ENCODE results near the gene FAM177A1. TPM values are rescaled to one million over a fixed set of nuclear protein-coding genes. Genes with fewer than 3 reads are reported as not detected.
A peak's percentile ranks its signal among the peaks of the same experiment; 100 is the strongest.
"Not testable (repeated sequence)": the region's sequence is repeated elsewhere in the genome, so short reads cannot be mapped to it uniquely, and the experiment has no call there.

Gene FAM177A1
- total RNA-seq, 1 experiment from 2014 or later: 46.7 TPM

DNA sequence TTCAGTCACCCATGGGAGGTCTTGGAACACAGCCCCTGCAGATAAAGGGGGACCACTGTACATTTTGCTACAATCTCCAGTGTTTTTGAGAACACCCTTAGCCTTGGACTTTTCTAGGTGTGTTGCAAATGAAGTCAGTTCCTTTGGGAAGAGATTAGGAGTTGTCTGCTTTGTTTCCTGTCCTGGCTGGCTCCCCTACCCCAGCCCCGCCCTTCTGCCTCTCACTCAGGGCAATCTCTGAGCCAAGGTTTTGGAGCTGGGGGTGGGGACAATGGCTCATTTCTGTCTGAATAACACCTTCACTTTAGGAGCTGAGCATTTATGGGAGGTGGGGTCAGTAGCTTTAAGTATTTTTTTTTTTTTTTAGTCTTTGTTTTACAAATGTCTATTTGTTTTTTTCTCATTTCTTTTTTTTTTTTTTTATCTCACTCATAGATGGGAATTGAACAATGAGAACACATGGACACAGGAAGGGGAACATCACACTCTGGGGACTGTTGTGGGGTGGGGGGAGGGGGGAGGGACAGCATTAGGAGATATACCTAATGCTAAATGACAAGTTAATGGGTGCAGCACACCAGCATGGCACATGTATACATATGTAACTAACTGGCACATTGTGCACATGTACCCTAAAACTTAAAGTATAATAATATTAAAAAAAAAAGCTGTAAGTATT, 15.2 kb downstream of the FAM177A1 start:
- peak; percentile 75 for DNase-seq (ENCODE audit: low read depth)

DNA sequence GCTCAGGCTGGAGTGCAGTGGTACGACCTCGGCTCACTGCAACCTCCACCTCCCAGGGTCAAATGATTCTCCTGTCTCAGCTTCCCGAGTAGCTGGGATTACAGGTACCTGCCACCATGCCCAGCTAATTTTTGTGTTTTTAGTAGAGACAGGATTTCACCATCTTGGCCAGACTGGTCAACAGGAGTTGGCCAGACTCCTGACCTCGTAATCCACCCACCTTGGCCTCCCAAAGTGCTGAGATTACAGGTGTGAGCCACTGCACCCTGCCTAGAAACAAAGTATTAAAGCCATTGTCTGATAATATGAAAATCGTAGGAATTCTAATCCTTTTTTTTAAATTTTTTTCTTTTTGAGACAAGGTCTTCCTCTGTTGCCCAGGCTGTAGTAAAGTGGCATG, 19.7 kb downstream of the FAM177A1 start:
- not testable (repeated sequence) for DNase-seq (ENCODE audit: low read depth)

DNA sequence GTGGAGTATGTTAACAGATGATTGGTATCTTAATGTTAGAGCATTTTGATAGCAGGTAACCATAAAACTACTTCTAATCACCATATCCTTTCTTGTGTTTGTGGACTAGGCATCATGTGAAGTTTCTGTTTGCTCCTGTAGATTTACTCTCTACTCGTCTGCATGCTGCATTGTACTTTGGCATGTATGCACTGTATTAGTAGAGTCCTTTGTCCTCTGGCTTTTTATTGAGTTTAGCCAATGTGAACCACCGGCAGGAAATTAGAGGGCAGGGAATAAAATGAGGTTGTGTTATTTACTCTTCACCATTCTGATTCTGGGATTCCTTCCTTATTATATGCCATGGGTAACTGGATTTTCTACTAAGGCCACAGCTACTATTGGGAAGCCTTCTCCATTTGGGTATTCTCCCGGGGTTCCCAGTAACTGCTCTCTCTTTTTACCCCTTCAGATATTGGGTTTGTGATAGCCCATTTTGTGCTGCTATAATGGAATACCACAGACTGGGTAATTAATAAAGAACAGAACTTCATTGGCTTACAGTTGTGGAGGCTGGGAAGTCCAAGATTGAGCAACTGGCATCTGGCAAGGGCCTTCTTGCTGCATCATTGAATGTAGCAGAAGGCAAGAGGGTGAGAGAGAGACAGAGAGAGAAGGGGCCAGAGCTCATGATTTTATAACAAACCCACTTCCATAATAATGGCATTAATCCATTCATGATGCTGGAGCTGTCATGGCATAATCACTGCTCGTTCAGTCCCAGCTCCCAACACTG, 22.4 kb downstream of the FAM177A1 start:
- DNase-seq (ENCODE audit: low read depth): no peak

DNA sequence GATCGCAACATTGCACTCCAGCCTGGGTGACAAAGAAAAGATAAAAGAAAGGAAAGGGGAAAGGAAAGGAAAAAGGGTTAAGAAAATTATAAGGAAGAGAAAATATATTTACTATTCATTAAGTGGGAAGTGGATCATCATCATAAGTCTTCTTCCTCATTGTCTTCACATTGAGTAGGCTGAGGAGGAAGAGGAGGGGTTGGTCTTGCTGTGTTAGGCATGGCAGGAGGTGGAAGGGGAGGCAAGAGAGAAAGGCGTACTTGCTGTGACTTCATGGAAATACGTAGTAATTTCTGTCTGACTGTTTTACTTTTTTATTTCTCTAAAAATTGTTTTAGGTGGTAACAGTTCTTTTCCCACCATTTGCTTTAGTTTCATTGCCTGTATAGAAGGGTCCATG, 26.2 kb downstream of the FAM177A1 start:
- DNase-seq (ENCODE audit: low read depth): no peak

DNA sequence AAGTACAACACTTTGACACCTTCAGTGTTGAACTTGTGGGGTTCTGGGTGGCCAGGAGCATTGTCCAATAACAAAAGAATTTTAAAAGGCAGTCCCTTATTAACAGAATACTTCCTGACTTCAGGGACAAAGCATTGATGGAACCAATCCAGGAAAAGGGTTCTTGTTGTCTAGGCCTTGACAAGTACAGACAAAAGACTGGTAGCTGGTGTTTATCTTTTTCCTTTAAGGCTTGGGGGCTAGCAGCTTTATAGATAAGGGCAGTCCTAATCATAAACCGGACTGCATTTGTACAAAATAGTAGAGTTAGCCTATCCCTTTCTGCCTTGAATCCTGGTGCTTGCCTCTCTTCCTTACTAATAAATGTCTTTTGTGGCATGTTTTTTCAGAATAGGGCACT, 27.4 kb downstream of the FAM177A1 start:
- DNase-seq (ENCODE audit: low read depth): no peak

DNA sequence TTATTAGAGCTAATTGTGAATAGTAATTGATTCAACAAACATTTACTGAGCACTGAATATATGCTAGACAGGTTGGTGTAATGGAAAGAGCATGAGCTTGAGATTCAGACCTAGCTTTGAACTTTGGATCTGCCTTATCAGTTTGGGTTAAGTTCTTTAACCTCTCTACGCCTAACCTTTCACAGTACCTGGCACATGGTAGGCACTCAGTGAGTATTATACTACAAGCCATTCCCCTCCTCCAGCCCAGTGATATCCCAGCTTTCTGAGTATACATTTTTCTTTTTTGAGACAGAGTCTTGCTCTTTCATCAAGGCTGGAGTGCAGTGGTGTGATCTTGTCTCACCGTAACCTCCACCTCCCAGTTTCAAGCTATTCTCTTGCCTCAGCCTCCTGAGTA, 32.0 kb downstream of the FAM177A1 start:
- DNase-seq (ENCODE audit: low read depth): no peak

DNA sequence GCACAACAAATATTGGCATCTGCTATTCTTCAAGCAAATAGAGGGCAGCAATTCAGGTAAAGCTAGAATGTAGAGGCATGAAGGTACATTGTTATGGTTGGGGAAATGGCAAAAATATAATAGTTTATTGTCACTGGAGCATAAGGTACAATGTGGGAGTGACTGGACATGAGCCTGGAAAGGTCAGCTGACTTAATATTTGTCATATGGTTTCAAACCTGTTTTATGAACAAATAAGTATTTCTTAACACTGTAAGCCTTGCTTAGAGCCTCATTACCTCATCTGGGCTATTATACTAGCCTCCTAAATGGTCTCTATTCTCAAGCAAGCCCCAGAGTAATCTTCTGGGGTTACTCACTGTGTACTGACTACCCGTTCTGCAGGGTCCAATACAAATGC, 33.7 kb downstream of the FAM177A1 start:
- DNase-seq (ENCODE audit: low read depth): no peak

DNA sequence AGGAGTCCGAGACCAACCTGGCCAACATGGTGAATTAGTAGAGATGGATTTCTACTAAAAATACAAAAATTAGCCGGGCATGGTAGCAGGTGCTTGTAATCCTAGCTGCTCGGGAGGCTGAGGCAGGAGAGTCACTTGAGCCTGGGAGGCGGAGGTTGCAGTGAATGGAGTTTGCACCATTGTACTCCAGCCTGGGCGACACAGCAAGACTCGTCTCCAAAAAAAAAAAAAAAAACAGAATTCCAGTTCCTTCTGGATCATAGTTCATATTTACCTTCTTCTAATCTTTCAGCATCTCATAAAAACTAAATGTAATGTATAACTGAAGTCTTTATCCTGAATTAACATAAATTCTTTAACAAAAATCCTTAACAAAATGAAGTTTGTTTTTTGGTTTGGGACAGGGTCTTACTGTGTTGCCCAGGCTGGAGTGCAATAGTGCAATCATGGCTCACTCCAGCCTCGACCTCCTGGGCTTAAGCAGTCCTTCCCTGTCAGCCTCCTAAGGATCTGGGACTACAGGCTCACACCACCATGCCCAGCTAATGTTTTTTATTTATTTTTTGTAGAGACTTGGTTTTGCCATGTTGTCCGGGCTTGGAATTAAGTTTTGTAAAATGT, 37.6 kb downstream of the FAM177A1 start:
- DNase-seq (ENCODE audit: low read depth): no peak

DNA sequence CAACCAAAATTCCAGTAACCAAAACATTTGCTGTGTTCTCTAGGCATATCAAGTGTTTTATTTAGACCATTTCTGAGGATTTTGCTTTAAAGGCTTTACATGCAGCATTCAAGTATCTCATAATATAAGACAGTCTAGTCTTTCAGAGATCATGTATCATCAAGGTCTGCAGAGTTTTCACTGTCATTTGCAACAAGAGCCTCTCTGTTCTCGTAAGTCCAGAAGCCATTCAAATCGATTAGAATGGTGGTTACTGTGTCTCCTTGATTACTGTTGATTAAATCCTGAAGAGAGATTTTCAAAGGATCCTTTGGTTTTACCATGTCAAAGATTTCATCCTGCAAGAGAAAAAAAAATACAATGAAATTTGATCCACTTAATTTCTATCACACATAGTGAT, 39.4 kb downstream of the FAM177A1 start:
- no peak for DNase-seq (ENCODE audit: low read depth)

DNA sequence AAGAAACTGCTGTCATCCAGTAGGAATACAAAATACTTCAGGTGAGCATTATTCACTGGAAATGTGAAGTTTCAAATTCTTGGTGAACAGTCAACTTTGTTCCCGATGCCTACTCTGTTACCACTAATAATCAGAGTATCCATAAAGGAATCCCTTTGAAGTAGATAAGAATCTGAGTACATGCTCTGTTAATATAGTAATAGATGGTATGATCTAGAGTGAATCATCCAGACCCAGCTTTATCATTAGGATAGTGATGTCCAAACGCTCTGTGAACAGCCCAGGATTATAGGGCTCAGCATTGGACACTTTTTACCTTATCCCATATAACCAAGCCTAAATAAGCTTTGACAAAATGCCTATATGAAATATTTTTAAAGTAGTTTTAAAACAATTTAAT, 42.4 kb downstream of the FAM177A1 start:
- no peak for DNase-seq (ENCODE audit: low read depth)

DNA sequence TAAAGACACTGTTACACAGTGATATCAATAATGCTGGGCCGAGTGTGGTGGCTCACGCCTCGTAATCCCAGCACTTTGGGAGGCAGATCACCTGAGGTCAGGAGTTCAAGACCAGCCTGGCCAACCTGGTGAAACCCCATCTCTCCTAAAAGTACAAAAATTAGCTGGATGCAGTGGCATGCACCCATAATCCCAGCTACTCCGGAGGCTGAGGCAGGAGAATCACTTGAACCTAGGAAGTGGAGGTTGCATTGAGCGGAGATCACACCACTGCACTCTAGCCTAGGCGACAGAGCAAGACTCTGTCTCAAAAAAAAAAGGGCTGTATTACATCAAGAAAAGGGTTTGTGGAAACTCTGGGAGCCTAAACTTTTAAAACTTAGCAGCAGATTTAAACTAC, 48.6 kb downstream of the FAM177A1 start:
- not testable (repeated sequence) for DNase-seq (ENCODE audit: low read depth)

DNA sequence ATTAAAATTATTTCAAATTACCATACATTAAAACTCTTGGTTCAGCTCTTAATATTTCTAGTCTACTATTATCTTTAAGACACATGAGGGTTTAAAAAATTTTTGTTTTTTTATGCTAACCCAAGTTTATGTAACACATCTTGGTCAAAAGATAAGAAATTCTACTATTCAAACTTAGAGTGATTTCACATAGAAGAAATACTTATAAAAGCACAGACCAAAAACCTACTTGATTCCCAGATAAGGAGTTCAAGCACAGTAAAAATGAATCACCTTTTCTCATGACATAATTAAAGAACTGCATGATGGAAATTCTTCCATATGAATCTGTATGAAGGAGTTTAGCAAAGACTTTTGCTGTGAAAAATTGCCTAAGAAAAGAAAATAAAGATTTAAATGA, 61.8 kb downstream of the FAM177A1 start:
- no peak for DNase-seq (ENCODE audit: low read depth)

DNA sequence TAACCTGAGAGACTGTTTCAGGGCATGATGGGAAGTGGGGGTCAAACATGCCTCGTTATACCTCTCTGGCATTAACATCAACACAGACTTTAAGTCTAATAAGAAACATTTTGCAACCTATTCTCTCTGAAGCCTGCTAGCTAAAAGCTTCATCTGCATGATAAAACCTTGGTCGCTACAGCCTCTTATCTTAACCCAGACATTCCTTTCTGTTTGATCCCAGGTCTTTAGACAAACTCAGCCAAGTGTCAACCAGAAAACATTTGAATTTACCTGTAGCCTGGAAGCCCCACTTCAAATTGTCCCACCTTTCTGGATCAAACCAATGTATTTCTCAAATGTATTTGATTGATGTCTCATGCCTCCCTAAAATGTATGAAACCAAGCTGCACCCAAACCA, 66.6 kb downstream of the FAM177A1 start:
- no peak for DNase-seq (ENCODE audit: low read depth)

DNA sequence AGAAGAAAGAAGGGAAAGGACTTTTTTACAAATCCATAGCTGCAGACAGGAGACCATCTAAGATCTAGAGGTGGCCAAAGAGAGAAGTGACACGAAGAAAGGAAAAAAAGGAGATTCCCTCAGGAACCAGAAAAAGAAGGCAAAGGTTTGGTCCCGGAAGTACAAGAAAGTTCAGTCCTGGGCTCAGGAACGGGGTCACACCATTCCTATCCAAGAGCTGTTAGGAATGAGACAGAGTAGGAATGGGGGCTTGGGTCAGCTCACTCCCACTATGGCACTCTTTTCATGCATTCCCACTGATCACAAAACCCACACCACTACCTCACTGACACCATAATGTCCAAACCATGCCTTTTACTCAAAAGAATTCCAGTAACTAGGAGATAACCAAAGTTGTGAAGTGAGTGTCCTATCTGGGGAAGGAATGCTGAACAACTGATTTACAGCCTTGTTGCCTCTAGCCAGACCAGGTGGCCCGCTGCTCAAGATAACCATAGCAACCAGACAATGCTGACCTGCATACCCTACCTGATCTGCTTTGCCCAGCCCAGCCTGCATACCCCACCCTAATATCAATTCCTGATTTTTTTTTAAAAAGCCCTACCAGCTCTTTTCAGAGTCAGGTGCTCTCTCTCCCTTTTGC, 67.4 kb downstream of the FAM177A1 start:
- no peak for DNase-seq (ENCODE audit: low read depth)

DNA sequence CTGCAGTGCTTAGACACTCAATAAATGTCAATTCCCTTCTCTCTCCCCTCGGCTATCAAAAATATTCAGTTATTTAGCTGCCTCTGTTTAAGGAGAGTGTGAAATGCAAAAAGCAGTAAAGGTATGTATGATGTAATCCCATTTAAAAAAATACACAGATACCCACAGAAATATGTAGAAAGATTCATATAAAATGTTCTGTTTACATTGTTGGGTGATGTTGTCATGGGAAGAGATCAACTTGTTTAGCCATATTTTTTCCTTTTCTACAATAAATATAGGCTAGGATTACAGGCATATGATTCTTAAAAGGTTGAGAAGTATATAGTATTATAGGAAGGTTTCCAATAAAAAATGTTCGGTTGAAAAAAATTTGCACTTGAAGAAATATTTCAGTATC, 68.0 kb downstream of the FAM177A1 start:
- DNase-seq (ENCODE audit: low read depth): no peak

DNA sequence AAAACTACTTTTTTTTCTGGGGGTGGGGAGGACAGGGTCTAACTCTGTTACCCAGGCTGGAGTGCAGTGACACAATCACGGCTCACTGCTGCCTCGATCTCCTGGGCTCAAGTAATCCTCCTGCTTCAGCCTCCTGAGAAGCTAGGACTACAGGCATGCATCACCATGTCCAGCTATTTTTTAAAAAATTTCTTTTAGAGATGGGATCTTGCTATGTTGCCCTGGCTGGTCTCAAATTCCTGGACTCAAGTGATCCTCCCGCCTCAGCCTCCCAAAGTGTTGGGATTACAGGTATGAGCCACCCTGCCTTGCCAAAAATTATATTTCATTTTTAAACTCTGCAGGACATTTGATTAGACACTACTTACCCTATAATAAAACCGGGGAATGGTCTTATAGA, 70.2 kb downstream of the FAM177A1 start:
- DNase-seq (ENCODE audit: low read depth): no peak

DNA sequence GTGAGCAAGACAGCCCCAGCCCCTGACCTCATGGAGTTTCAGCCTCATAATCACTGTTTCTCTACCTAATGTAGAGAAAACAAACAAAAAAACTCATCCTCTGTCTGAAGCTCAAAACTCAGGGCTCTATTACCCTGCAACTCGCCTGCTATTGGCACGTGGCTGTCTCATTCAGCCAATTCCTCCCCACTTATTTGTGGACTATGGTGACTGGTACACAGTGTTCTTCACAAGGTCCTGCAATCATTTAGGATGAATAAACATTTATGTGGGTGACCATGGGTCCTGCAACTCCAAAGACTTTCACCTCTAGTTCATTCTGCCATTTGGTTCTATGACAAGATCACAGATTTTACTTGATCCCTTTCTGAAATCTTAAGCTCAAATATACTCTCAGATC, 71.0 kb downstream of the FAM177A1 start:
- no peak for DNase-seq (ENCODE audit: low read depth)

DNA sequence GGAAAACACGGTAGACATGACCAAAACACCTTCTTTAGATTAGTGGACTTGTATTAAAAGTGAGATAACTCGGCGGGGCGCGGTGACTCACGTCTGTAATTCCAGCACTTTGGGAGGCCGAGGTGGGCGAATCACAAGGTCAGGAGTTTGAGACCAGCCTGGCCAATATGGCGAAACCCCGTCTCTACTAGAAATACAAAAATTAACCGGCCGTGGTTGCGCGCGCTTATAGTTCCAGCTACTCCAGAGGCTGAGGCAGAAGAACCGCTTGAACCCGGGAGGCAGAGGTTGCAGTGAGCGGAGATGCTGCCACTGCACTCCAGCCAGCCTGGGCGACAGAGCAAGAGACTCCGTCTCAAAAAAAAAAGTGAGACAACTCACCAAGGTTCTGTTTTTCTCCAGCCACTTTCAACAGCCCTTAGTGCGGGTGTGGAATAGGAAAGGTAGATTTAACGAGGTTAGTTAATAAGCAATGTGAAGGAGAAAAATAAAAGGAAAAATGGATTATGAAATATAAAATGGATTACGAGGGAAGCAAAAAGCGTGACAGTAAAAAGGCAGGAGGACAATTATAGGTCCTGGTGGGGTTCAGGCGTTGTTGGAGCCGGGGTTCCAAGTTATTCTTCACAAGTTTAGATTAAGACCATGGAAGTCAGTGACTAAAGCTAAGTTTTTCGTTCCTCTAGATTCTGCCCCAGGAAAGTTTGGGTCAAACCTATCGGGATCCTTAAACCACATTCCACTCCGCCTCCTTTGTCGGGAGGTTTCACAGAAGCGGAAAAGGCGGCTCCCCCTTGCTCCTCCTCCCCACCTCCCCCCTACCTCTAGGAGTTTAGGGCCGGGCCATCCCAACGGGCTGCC, 75.2 kb downstream of the FAM177A1 start:
- DNase-seq (ENCODE audit: low read depth): peak; percentile 60

DNA sequence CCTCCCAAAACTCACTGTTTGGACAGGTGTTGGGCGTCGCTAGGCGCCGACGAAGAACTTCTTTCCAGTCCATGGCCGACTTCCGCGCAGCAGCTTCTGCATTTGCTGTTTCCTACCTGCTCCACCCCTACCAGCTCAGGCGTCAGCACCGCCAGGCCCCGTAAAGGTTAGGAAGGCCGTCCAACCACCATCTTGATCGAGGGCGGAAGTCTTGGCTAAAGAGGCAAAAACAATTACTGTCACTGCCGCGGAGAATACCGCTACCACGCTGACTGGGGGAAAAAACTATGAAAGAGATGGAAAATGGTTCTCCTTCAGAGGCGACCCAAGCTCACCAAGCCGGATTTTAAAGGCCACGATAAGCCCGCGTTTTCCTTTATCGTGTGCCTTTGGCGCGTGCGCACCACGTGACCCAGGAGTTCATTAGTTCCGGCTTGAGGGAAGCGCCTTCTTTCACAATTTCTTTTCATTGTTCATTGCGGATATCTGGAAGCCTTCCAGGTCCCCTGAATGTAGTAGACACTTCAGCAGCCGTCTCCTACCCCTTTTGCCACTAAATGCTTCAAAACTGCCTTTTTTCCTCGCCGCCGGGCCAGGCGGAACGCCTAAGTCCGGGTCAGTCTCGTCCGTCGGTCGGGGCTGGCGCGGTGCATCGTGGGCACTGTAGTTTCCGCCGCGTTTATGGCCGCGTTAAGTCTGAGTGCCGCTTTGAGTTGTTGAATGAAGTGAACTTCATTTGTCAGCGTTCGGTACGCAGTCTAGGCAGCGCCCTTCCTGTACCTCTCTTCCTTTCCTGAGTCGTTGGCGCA, 76.0 kb downstream of the FAM177A1 start, which contains the start of the genes PPP2R3C and PRORP:
TSS of gene PPP2R3C (minus strand) at position 104 of the 809 bp plus-strand sequence. CDS start at position 73, 31 bp downstream.
TSS of gene PRORP (plus strand) at position 666 of the 809 bp plus-strand sequence. CDS start 694 bp downstream, outside the sequence.
- DNase-seq (ENCODE audit: low read depth): peak; percentile 99

DNA sequence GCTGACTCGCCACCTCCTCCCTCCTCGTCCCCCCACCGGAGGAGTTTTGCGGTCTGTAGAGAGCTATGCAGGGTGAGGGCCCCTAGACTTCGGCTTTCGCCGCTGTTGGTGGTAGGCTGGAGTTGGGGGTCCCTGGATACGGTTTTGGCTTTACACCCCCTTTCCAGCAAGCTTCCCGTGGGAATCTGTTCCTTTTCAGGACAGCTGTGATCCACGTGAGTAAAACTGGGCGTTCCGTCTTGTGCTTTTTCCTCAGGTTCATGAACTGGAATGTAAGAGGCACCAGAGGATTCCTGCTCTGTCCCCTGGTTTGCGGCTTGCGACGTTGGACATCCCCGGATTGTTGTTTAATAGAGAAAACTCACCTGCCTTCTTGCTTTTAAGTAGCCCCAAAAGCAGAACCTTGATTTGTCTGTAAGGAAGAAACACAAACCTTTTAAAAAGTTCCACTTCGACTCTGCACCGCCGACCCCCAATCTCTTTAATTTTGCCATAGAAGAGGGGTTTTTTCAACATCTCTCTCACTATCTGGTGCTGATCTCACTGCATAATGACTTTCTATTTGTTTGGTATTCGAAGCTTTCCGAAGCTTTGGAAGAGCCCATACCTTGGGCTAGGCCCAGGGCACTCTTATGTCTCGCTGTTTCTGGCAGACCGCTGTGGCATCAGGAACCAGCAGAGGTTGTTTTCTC, 76.8 kb downstream of the FAM177A1 start:
- DNase-seq (ENCODE audit: low read depth): peak; percentile 11
